SK-MEL-5 (cell line): Measurements from ENCODE around the gene VPS13C. TPM values are rescaled to one million over a fixed set of nuclear protein-coding genes. Genes with fewer than 3 reads are reported as not detected.
"Not testable (repeated sequence)": the region's sequence is repeated elsewhere in the genome, so short reads cannot be mapped to it uniquely, and the experiment has no call there.

Source experiments
- DNase-seq: peaks from one replicate; pipeline ENCODE4 v3.0.0-alpha.2; 2016; ENCODE audit warnings: low read depth, low spot score
- in situ Hi-C: cut with HindIII; loops from 2 replicates; pipeline ENCODE4 v1.10.0; 2016; ENCODE audit warnings: low sequenced_read_pairs, high pct_unique_total_duplicates, low pct_unique_long_range_greater_than_20kb
- total RNA-seq: library from RNA; depleted of rRNA; stranded (reverse); fragments of >200 nt; shearing (Covaris generic); gene quantifications from 2 replicates; pipeline ENCODE4 v1.2.3, GENCODE V29; 2014

The VPS13C gene
- total RNA-seq, 1 experiment from 2014 or later, result 31.5 TPM

GRCh38 chr15:62057341-62057980 lies 2.8 kb downstream of the VPS13C start:
- DNase-seq, result no peak
- in situ Hi-C loops, result no loop called here

GRCh38 chr15:62054979-62055378 lies 5.3 kb downstream of the VPS13C start:
- in situ Hi-C loops, result no loop called here

GRCh38 chr15:62053439-62054085 lies 6.7 kb downstream of the VPS13C start:
- in situ Hi-C loops, result no loop called here
- DNase-seq, result no peak

More at GRCh38 chr15:62054979-62055378, 5.3 kb downstream of the VPS13C start:
- no peak for DNase-seq

GRCh38 chr15:62052713-62053112 lies 7.5 kb downstream of the VPS13C start:
- in situ Hi-C loops, result no loop called here
- no peak for DNase-seq

GRCh38 chr15:62051166-62051565 lies 9.1 kb downstream of the VPS13C start:
- in situ Hi-C loops, result no loop called here

GRCh38 chr15:62050115-62050514 lies 10.1 kb downstream of the VPS13C start:
- in situ Hi-C loops, result no loop called here
- DNase-seq, result no peak

More at GRCh38 chr15:62051166-62051565, 9.1 kb downstream of the VPS13C start:
- DNase-seq, result no peak

- DNase-seq, in situ Hi-C loops: not testable (repeated sequence)
Observed at GRCh38 chr15:62048254-62048653, 12.0 kb downstream of the VPS13C start.

GRCh38 chr15:62047282-62047827 lies 12.9 kb downstream of the VPS13C start:
- in situ Hi-C loops, result no loop called here
- DNase-seq, result no peak

- DNase-seq, result no peak
- in situ Hi-C loops, result no loop called here
Observed at GRCh38 chr15:62046078-62046743, 14.0 kb downstream of the VPS13C start.

- DNase-seq, result no peak
- in situ Hi-C loops, result no loop called here
Observed at GRCh38 chr15:62035256-62035924, 24.9 kb downstream of the VPS13C start.

- no peak for DNase-seq
- in situ Hi-C loops, result no loop called here
Observed at GRCh38 chr15:62027916-62028315, 32.3 kb downstream of the VPS13C start.

GRCh38 chr15:62027263-62027565 lies 33.0 kb downstream of the VPS13C start:
- no peak for DNase-seq
- in situ Hi-C loops, result no loop called here

GRCh38 chr15:62026487-62027262 lies 33.6 kb downstream of the VPS13C start:
- no peak for DNase-seq
- in situ Hi-C loops, result no loop called here

GRCh38 chr15:62021991-62022600 lies 38.2 kb downstream of the VPS13C start:
- peak; percentile 48 for DNase-seq
- in situ Hi-C loops, result no loop called here

GRCh38 chr15:62020576-62021160 lies 39.6 kb downstream of the VPS13C start:
- in situ Hi-C loops, result no loop called here
- no peak for DNase-seq

- DNase-seq, in situ Hi-C loops: not testable (repeated sequence)
Observed at GRCh38 chr15:62005354-62005753, 54.9 kb downstream of the VPS13C start.

- no peak for DNase-seq
Observed at GRCh38 chr15:61997786-61998185, 62.5 kb downstream of the VPS13C start.

More at GRCh38 chr15:61997786-61998185, 62.5 kb downstream of the VPS13C start:
- in situ Hi-C loops, result no loop called here
